ENCODE results near the gene IZUMO4. TPM values are rescaled to one million over a fixed set of nuclear protein-coding genes. Genes with fewer than 3 reads are reported as not detected.

IZUMO4 gene
- total and polyA plus RNA-seq, 11 donors: 1.7 to 6.2 (median 2.6) TPM; not detected in 1

DNA sequence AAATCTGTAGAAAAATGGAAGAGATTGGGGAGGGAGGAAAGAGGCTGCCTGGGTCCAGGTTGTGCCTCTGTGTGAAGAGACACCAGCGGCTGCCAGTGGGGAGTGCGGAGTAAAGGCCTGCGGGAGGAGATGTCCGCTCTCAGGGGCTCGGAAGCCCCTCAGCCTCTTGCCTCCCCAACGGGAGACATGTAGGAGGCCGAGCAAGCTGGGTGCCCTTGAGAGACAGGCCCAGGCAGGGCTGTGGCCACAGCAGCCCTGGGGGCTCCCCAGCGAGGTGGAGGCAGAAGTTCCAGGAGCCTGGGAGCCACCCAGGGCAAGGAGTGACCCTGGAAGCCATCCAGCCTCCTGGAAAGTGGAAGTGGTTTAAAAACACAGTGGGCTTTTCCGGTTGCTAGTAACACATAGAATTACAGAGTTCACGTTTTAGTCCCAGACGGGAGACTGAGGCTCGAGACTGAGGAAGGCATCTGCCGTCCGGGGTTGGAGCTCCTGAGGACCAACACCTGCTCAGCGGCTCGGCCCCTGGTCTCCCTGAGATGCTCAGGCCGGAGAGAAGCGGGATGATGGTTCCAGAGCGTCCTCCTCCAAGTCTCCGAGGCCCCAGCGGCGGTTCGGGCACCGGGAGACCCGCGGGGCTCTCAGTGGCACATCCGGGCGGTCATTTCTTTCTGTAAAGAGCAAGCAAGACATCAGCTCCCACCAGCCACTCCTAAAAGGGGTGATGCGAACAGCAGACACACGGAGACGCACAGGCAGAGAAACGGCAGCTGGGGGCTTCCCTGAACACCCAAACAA lies 23.8 kb upstream of the IZUMO4 start:
- DNase-seq: no peak

DNA sequence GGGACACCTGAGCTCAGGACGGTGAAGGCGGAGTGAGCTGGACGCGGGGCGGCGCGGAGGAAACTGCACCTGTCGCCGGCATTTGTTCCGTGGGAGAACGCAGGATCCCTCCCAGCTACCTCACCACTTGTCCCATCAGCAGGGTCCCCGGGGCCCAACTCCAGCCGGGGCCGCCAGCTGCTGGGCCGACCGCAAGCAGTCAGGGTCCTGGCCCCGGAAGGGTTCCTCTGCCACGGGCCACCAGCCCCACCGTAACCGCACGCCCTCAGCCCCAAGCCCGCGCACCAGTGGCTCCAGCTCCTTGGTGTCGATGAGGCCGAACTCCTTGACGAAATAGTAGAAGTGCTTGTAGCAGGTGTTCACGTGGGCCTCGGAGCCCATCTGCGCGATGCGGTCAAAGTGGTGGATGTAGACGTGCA lies 20.2 kb upstream of the IZUMO4 start:
- H3K36me3 ChIP-seq: peaks cover 0 to 98% (median 89%) of the 10 kb centered on the region in 9 donors
- ATAC-seq: no peak
- 96 to 97% (median 97%) methylated on average over 28 to 32 of the region's 32 CpGs for WGBS, 4 donors
- no peaks in the 10 kb centered on the region for H3K27me3 ChIP-seq
- no peak overlapping the region for H3K4me3 ChIP-seq
- H3K9me3 ChIP-seq: no peaks in the 10 kb centered on the region
- DNase-seq: no peak
- no peak for TF ChIP-seq POLR2A (IDR thresholded peaks at IDR 0.05)
- TF ChIP-seq, protein P1, sequence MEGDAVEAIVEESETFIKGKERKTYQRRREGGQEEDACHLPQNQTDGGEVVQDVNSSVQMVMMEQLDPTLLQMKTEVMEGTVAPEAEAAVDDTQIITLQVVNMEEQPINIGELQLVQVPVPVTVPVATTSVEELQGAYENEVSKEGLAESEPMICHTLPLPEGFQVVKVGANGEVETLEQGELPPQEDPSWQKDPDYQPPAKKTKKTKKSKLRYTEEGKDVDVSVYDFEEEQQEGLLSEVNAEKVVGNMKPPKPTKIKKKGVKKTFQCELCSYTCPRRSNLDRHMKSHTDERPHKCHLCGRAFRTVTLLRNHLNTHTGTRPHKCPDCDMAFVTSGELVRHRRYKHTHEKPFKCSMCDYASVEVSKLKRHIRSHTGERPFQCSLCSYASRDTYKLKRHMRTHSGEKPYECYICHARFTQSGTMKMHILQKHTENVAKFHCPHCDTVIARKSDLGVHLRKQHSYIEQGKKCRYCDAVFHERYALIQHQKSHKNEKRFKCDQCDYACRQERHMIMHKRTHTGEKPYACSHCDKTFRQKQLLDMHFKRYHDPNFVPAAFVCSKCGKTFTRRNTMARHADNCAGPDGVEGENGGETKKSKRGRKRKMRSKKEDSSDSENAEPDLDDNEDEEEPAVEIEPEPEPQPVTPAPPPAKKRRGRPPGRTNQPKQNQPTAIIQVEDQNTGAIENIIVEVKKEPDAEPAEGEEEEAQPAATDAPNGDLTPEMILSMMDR (IDR thresholded peaks at IDR 0.05): no peak
- peaks cover 0 to 36% (median 0%) of the 10 kb centered on the region in 12 donors for H3K4me1 ChIP-seq
- no peak overlapping the region for H3K27ac ChIP-seq
- intact Hi-C loops (cut with DNase I): loop anchor here in 2 of 10 donors (5.0 to 10.0 kb wide), 2 partner anchors 142 to 149 kb away; no protein-coding TSS in a partner anchor

More for the DNA sequence above, 23.8 kb upstream of the IZUMO4 start:
- H3K27me3 ChIP-seq: no peaks in the 10 kb centered on the region
- H3K4me3 ChIP-seq: no peak overlapping the region
- TF ChIP-seq, protein P1 (IDR thresholded peaks at IDR 0.05): no peak
- no peak for TF ChIP-seq POLR2A (IDR thresholded peaks at IDR 0.05)
- no peak for ATAC-seq
- H3K4me1 ChIP-seq: peaks cover 0 to 38% (median 7%) of the 10 kb centered on the region in 12 donors
- H3K36me3 ChIP-seq: peaks cover 0 to 75% (median 70%) of the 10 kb centered on the region in 9 donors
- WGBS, 4 donors: 89 to 93% (median 91%) methylated on average over 29 to 32 of the region's 32 CpGs
- no peaks in the 10 kb centered on the region for H3K9me3 ChIP-seq
- intact Hi-C loops (cut with DNase I): loop anchor here in 3 of 10 donors (2.0 to 10.0 kb wide), 4 partner anchors 50 to 146 kb away; no protein-coding TSS in a partner anchor
- peak overlapping the region in 1 of 12 donors; percentile 77 for H3K27ac ChIP-seq

DNA sequence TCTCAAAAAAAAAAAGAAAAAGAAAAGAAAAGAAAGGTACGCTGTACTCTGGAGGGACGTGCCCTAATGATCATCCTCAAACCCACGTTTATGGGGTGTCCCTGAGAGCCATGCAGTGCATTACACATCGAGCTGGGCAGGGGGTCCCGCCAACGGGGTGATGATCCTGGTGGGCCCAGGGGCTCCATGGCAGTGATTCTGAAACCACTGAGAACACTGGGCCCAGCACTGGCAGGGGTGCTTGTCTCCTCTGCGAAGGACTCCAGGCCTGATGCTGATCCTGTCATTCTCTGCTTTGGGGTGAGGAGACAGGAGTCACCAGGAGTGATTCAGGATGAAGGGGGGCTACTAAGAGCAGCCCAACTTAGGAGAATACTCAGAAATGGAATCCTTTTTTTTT lies 19.3 kb upstream of the IZUMO4 start:
- Histone ChIP-seq H3K27ac (no peak overlapping the region), H3K4me1 (peaks cover 0 to 45% (median 0%) of the 10 kb centered on the region in 12 donors), H3K36me3 (peaks cover 0 to 95% (median 82%) of the 10 kb centered on the region in 9 donors), H3K27me3 (no peaks in the 10 kb centered on the region), H3K9me3 (no peaks in the 10 kb centered on the region), H3K4me3 (no peak overlapping the region)
- WGBS, 4 donors: 86 to 95% (median 93%) methylated on average over 7 of the region's 7 CpGs
- no peak for ATAC-seq
- TF ChIP-seq, protein P1 (IDR thresholded peaks at IDR 0.05): no peak
- no peak for TF ChIP-seq POLR2A (IDR thresholded peaks at IDR 0.05)
- intact Hi-C loops (cut with DNase I): loop anchor here in 2 of 10 donors (5.0 to 10.0 kb wide), 2 partner anchors 143 to 150 kb away; no protein-coding TSS in a partner anchor
- DNase-seq: no peak

Measured in heart left ventricle (tissue), 16 donors.